CD14-positive monocyte (primary cell): ENCODE measurements around the gene PI4KA. TPM values are rescaled to one million over a fixed set of nuclear protein-coding genes. Genes with fewer than 3 reads are reported as not detected.

Experiments used
- DNase-seq, 3 donors: peaks; one replicate each; pipeline ENCODE4 v3.0.0-alpha.2; 2011 to 2022
- H2AFZ ChIP-seq: 2 replicates; pipeline ENCODE4 v1.6.0; 2012; ENCODE audit warnings: mild to moderate bottlenecking, low read depth, low read length, inconsistent platforms; ENCODE audit not compliant: insufficient read depth, poor library complexity, severe bottlenecking
- H3K27ac ChIP-seq, 2 donors: 1 replicate in 1 of 2; 2 replicates in 1 of 2; pipeline ENCODE4 v1.5.1; 2012 to 2013; ENCODE audit warnings: low read length in 2 of 2, control low read depth in 1 of 2, inconsistent platforms in 1 of 2, low read depth in 1 of 2, mild to moderate bottlenecking in 1 of 2
- H3K27me3 ChIP-seq, 2 donors: one replicate each; pipeline versions ENCODE4 v1.6.0 to v1.6.1; 2011 to 2013; ENCODE audit warnings: low read length in 2 of 2; ENCODE audit not compliant: control insufficient read depth in 2 of 2, insufficient read depth in 2 of 2
- H3K36me3 ChIP-seq, 2 donors: replicated peaks in 1 of 2; 1 replicate in 1 of 2; 2 replicates in 1 of 2; pipeline versions ENCODE4 v1.5.1 to v1.6.1; 2012 to 2013; ENCODE audit warnings: low read length in 2 of 2, control low read depth in 1 of 2, inconsistent platforms in 1 of 2, mild to moderate bottlenecking in 1 of 2; ENCODE audit not compliant: insufficient read depth in 2 of 2, control insufficient read depth in 1 of 2
- H3K4me1 ChIP-seq, 2 donors: 1 replicate in 1 of 2; 2 replicates in 1 of 2; pipeline versions ENCODE4 v1.5.1 to v1.6.1; 2012 to 2013; ENCODE audit warnings: low read length in 2 of 2, control low read depth in 1 of 2, inconsistent platforms in 1 of 2, mild to moderate bottlenecking in 1 of 2, moderate library complexity in 1 of 2; ENCODE audit not compliant: insufficient read depth in 2 of 2, control insufficient read depth in 1 of 2
- H3K4me2 ChIP-seq: replicated peaks from 2 replicates; pipeline ENCODE3; 2012; ENCODE audit warnings: low read length, moderate library complexity, mild to moderate bottlenecking; ENCODE audit not compliant: poor library complexity, severe bottlenecking; ENCODE audit errors: extremely low read depth
- H3K4me3 ChIP-seq, 3 experiments: fragments of 200-600 bp in 1 of 3; sonication (generic) in 1 of 3; replicated peaks in 1 of 3; 1 replicate in 2 of 3; 2 replicates in 1 of 3; pipeline ENCODE4 v1.5.1; 2011 to 2013; ENCODE audit warnings: low read length in 3 of 3, mild to moderate bottlenecking in 3 of 3, control low read depth in 2 of 3, low read depth in 2 of 3, inconsistent platforms in 1 of 3, moderate library complexity in 1 of 3
- H3K79me2 ChIP-seq: 2 replicates; pipeline ENCODE4 v1.6.0; 2012; ENCODE audit warnings: mild to moderate bottlenecking, control low read depth, inconsistent platforms, low read length, moderate library complexity; ENCODE audit not compliant: insufficient read depth
- H3K9ac ChIP-seq: 2 replicates; pipeline ENCODE4 v1.6.0; 2017; ENCODE audit warnings: low read length, mild to moderate bottlenecking; ENCODE audit not compliant: insufficient read depth, poor library complexity, severe bottlenecking
- H3K9me3 ChIP-seq, 2 donors: replicated peaks in 1 of 2; 1 replicate in 1 of 2; 2 replicates in 1 of 2; pipeline versions ENCODE4 v1.5.1 to v1.6.1; 2012 to 2013; ENCODE audit warnings: low read length in 2 of 2, control low read depth in 1 of 2; ENCODE audit not compliant: control insufficient read depth in 1 of 2, insufficient read depth in 1 of 2
- H4K20me1 ChIP-seq: 2 replicates; pipeline ENCODE4 v1.6.0; 2012; ENCODE audit warnings: mild to moderate bottlenecking, low read length, control low read depth, moderate library complexity; ENCODE audit not compliant: insufficient read depth
- H3K27ac Mint-ChIP-seq, 7 donors: one replicate each; pipeline ENCODE4 v1.8.0; 2020; ENCODE audit warnings: mild to moderate bottlenecking in 7 of 7, mixed read lengths in 7 of 7, moderate library complexity in 6 of 7, inconsistent platforms in 2 of 7
- H3K27me3 Mint-ChIP-seq, 3 donors: one replicate each; pipeline ENCODE4 v1.8.0; 2021 to 2022; ENCODE audit warnings: low read depth in 3 of 3, mild to moderate bottlenecking in 3 of 3, mixed read lengths in 3 of 3, moderate library complexity in 3 of 3, inconsistent platforms in 1 of 3
- H3K36me3 Mint-ChIP-seq, 2 donors: one replicate each; pipeline ENCODE4 v1.8.0; 2020; ENCODE audit warnings: mixed read lengths in 2 of 2, inconsistent platforms in 1 of 2, mild to moderate bottlenecking in 1 of 2
- H3K4me1 Mint-ChIP-seq: one replicate; pipeline ENCODE4 v1.8.0; 2020; ENCODE audit warnings: mild to moderate bottlenecking, mixed read lengths
- H3K4me3 Mint-ChIP-seq, 2 donors: one replicate each; pipeline ENCODE4 v1.8.0; 2020; ENCODE audit warnings: mild to moderate bottlenecking in 2 of 2, mixed read lengths in 2 of 2, moderate library complexity in 1 of 2
- H3K9me3 Mint-ChIP-seq, 7 donors: one replicate each; pipeline ENCODE4 v1.8.0; 2020 to 2022; ENCODE audit warnings: mixed read lengths in 7 of 7, mild to moderate bottlenecking in 6 of 7, moderate library complexity in 6 of 7, inconsistent platforms in 2 of 7
- WGBS: methylation state at CpG from one replicate; pipeline ENCODE4 v1.1.5; 2013; ENCODE audit warnings: missing lambda C conversion rate; ENCODE audit not compliant: insufficient coverage; 5-methylcytosine and 5-hydroxymethylcytosine counted together
- intact Hi-C, 2 donors: fragments of 100-400 bp; cut with micrococcal nuclease; formaldehyde crosslinking; loops; one replicate each; pipeline versions ENCODE4 v1.15.0 to v1.15.1; 2023
- polyA plus RNA-seq, 3 donors: library from polyadenylated mRNA; depleted of rRNA in 1 of 3; unstranded in 2 of 3; stranded (reverse) in 1 of 3; fragments of 300-500 nt in 2 of 3; fragments of >200 nt in 1 of 3; fragmentation: Illumina TruSeq in 2 of 3; gene quantifications; 1 replicate in 2 of 3; 2 replicates in 1 of 3; pipeline ENCODE4 v1.2.3, GENCODE V29; 2012 to 2021
- TF ChIP-seq, protein P1 (sequence below): fragments of 200-600 bp; IDR thresholded peaks from one replicate; pipeline ENCODE4 v1.8.0; 2022; ENCODE audit warnings: antibody characterized with exemption, mild to moderate bottlenecking

PI4KA gene
- polyA plus RNA-seq, 3 donors = 22.8 to 74.4 (median 38.2) TPM

DNA sequence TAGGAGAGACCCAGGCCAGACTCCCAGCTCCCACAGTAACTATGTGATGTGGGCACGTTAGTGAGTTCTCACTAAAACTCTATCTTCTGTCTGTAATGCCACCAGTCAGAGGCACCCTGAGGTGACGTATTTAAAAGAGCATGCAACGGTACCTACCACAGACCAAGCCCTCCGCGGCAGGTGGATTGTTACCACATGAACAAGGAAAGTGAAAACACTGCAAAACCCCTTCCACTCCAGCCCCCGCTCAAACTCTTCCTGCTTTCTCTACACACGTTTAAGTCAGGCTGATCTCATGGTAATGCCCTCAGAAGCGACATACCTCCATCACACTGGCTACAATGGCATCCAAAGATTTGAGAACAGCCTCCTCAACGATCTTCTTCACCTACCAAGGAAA, 48.0 kb downstream of the PI4KA start:
- H3K36me3 Mint-ChIP-seq = peaks cover 78 to 93% of the 10 kb centered on the region in 2 donors
- H3K79me2 ChIP-seq = no peaks in the 10 kb centered on the region
- intact Hi-C loops = no loop called here

DNA sequence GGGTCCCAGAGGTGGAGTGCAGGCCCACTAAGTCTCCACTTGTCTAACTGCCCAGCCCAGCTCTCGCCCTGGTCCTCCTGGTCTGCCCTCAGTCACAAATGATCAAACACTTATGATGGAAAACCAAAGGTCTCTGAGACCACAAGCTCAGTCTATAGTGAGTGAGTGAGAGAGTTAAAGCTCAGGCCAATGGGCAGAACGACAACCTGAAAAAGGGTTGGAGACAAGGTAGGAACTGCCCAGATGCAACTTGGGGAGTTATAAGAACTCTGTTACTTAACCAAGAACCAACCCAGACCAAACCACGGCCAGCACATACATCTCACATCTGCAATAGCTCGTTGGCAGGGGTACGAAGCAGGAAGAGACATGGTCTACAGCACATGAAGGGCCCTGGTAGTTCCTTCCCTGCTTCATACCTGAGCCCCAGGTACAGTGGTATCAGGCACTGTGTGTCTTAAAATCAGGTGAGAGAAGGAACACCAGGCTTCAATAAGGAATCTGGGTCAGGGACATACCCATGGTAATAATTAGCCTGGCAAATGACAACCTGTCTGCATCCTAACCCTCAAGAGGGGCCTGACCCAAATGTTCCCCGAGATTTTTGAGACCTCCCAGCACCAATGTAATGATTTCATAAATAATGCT, 48.9 kb downstream of the PI4KA start:
- H3K4me1 ChIP-seq = no peaks in the 10 kb centered on the region
- TF ChIP-seq, protein P1, sequence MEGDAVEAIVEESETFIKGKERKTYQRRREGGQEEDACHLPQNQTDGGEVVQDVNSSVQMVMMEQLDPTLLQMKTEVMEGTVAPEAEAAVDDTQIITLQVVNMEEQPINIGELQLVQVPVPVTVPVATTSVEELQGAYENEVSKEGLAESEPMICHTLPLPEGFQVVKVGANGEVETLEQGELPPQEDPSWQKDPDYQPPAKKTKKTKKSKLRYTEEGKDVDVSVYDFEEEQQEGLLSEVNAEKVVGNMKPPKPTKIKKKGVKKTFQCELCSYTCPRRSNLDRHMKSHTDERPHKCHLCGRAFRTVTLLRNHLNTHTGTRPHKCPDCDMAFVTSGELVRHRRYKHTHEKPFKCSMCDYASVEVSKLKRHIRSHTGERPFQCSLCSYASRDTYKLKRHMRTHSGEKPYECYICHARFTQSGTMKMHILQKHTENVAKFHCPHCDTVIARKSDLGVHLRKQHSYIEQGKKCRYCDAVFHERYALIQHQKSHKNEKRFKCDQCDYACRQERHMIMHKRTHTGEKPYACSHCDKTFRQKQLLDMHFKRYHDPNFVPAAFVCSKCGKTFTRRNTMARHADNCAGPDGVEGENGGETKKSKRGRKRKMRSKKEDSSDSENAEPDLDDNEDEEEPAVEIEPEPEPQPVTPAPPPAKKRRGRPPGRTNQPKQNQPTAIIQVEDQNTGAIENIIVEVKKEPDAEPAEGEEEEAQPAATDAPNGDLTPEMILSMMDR = no peak
- H3K4me2 ChIP-seq = no peak overlapping the region
- H4K20me1 ChIP-seq = no peaks in the 10 kb centered on the region
- no peaks in the 10 kb centered on the region for H3K79me2 ChIP-seq
- H3K36me3 ChIP-seq = peaks cover 79 to 99% of the 10 kb centered on the region in 2 donors
- WGBS = 21% methylated on average over 2 of the region's 6 CpGs
- no peak for DNase-seq
- no peak overlapping the region for H3K4me3 ChIP-seq
- H3K27ac ChIP-seq = no peak overlapping the region
- no peak overlapping the region for H3K9ac ChIP-seq
- no peak overlapping the region for H2AFZ ChIP-seq
- Mint-ChIP-seq H3K36me3 (peaks cover 84 to 97% of the 10 kb centered on the region in 2 donors), H3K4me3 (no peak overlapping the region), H3K27me3 (peaks cover 0 to 2% (median 1%) of the 10 kb centered on the region in 3 donors), H3K4me1 (no peaks in the 10 kb centered on the region), H3K27ac (peak overlapping the region in 2 of 7 donors; percentile 6 to 25), H3K9me3 (peaks cover 0 to 4% (median 0%) of the 10 kb centered on the region in 7 donors)
- H3K9me3 ChIP-seq = no peaks in the 10 kb centered on the region
- H3K27me3 ChIP-seq = no peaks in the 10 kb centered on the region
- intact Hi-C loops = no loop called here

More for the DNA sequence above, 48.0 kb downstream of the PI4KA start:
- H3K27ac Mint-ChIP-seq = no peak overlapping the region
- Histone ChIP-seq H3K4me1 (no peaks in the 10 kb centered on the region), H4K20me1 (no peaks in the 10 kb centered on the region), H3K27ac (no peak overlapping the region), H2AFZ (no peak overlapping the region), H3K36me3 (peaks cover 76 to 97% of the 10 kb centered on the region in 2 donors), H3K9ac (no peak overlapping the region), H3K9me3 (no peaks in the 10 kb centered on the region), H3K27me3 (no peaks in the 10 kb centered on the region), H3K4me2 (no peak overlapping the region), H3K4me3 (no peak overlapping the region)
- no peaks in the 10 kb centered on the region for H3K4me1 Mint-ChIP-seq
- no peak overlapping the region for H3K4me3 Mint-ChIP-seq
- peaks cover 0 to 2% (median 1%) of the 10 kb centered on the region in 3 donors for H3K27me3 Mint-ChIP-seq
- peaks cover 0 to 2% (median 0%) of the 10 kb centered on the region in 7 donors for H3K9me3 Mint-ChIP-seq
- DNase-seq = no peak
- TF ChIP-seq, protein P1 = no peak
- WGBS = 94% methylated on average over 8 of the region's 9 CpGs
